ENCODE data around the gene DHRS7B.

DHRS7B gene

GRCh38 chr17:21165922-21166594 is 39.3 kb downstream of the DHRS7B start:
- Histone ChIP-seq H3K27ac (ENCODE audit: low read depth in 2 of 2, low read length in 2 of 2) (no peak overlapping the region), H3K4me1 (ENCODE audit: control insufficient read depth in 2 of 2, insufficient read depth in 2 of 2, low read length in 2 of 2) (peaks cover 2 to 6% of the 10 kb centered on the region in 2 donors), H3K9me3 (ENCODE audit: control insufficient read depth in 2 of 2, low read length in 2 of 2) (no peaks in the 10 kb centered on the region), H3K4me3 (ENCODE audit: low read length in 2 of 2) (no peak overlapping the region), H3K9ac (ENCODE audit: low read depth in 1 of 2, low read length in 2 of 2) (no peak overlapping the region), H3K36me3 (ENCODE audit: control insufficient read depth in 2 of 2, insufficient read depth in 2 of 2, low read length in 2 of 2) (peaks cover 0 to 2% of the 10 kb centered on the region in 2 donors), H3K27me3 (ENCODE audit: control insufficient read depth in 2 of 2, insufficient read depth in 2 of 2, low read length in 2 of 2) (no peaks in the 10 kb centered on the region)

- Histone ChIP-seq H3K4me3 (ENCODE audit: low read length in 2 of 2) (no peak overlapping the region), H3K27me3 (ENCODE audit: control insufficient read depth in 2 of 2, insufficient read depth in 2 of 2, low read length in 2 of 2) (no peaks in the 10 kb centered on the region), H3K27ac (ENCODE audit: low read depth in 2 of 2, low read length in 2 of 2) (no peak overlapping the region), H3K36me3 (ENCODE audit: control insufficient read depth in 2 of 2, insufficient read depth in 2 of 2, low read length in 2 of 2) (peaks cover 0 to 2% of the 10 kb centered on the region in 2 donors), H3K9ac (ENCODE audit: low read depth in 1 of 2, low read length in 2 of 2) (no peak overlapping the region), H3K9me3 (ENCODE audit: control insufficient read depth in 2 of 2, low read length in 2 of 2) (no peaks in the 10 kb centered on the region), H3K4me1 (ENCODE audit: control insufficient read depth in 2 of 2, insufficient read depth in 2 of 2, low read length in 2 of 2) (peaks cover 2 to 8% of the 10 kb centered on the region in 2 donors)
Measured at GRCh38 chr17:21166595-21167210, 39.9 kb downstream of the DHRS7B start.

- Histone ChIP-seq H3K4me1 (ENCODE audit: control insufficient read depth in 2 of 2, insufficient read depth in 2 of 2, low read length in 2 of 2) (peaks cover 2 to 8% of the 10 kb centered on the region in 2 donors), H3K9ac (ENCODE audit: low read depth in 1 of 2, low read length in 2 of 2) (no peak overlapping the region), H3K9me3 (ENCODE audit: control insufficient read depth in 2 of 2, low read length in 2 of 2) (no peaks in the 10 kb centered on the region), H3K27ac (ENCODE audit: low read depth in 2 of 2, low read length in 2 of 2) (no peak overlapping the region), H3K4me3 (ENCODE audit: low read length in 2 of 2) (no peak overlapping the region), H3K36me3 (ENCODE audit: control insufficient read depth in 2 of 2, insufficient read depth in 2 of 2, low read length in 2 of 2) (peaks cover 0 to 2% of the 10 kb centered on the region in 2 donors), H3K27me3 (ENCODE audit: control insufficient read depth in 2 of 2, insufficient read depth in 2 of 2, low read length in 2 of 2) (no peaks in the 10 kb centered on the region)
Measured at GRCh38 chr17:21167303-21167702, 40.5 kb downstream of the DHRS7B start.

GRCh38 chr17:21168555-21168865 is 41.7 kb downstream of the DHRS7B start:
- Histone ChIP-seq H3K4me3 (ENCODE audit: low read length in 2 of 2) (no peak overlapping the region), H3K9me3 (ENCODE audit: control insufficient read depth in 2 of 2, low read length in 2 of 2) (no peaks in the 10 kb centered on the region), H3K36me3 (ENCODE audit: control insufficient read depth in 2 of 2, insufficient read depth in 2 of 2, low read length in 2 of 2) (peaks cover 8 to 11% of the 10 kb centered on the region in 2 donors), H3K4me1 (ENCODE audit: control insufficient read depth in 2 of 2, insufficient read depth in 2 of 2, low read length in 2 of 2) (peaks cover 2 to 8% of the 10 kb centered on the region in 2 donors), H3K9ac (ENCODE audit: low read depth in 1 of 2, low read length in 2 of 2) (no peak overlapping the region), H3K27ac (ENCODE audit: low read depth in 2 of 2, low read length in 2 of 2) (no peak overlapping the region), H3K27me3 (ENCODE audit: control insufficient read depth in 2 of 2, insufficient read depth in 2 of 2, low read length in 2 of 2) (no peaks in the 10 kb centered on the region)

GRCh38 chr17:21169496-21169895 is 42.7 kb downstream of the DHRS7B start:
- H3K27me3 ChIP-seq (ENCODE audit: control insufficient read depth in 2 of 2, insufficient read depth in 2 of 2, low read length in 2 of 2): no peaks in the 10 kb centered on the region
- no peaks in the 10 kb centered on the region for H3K9me3 ChIP-seq (ENCODE audit: control insufficient read depth in 2 of 2, low read length in 2 of 2)
- no peak overlapping the region for H3K27ac ChIP-seq (ENCODE audit: low read depth in 2 of 2, low read length in 2 of 2)
- peaks cover 2 to 8% of the 10 kb centered on the region in 2 donors for H3K4me1 ChIP-seq (ENCODE audit: control insufficient read depth in 2 of 2, insufficient read depth in 2 of 2, low read length in 2 of 2)
- H3K36me3 ChIP-seq (ENCODE audit: control insufficient read depth in 2 of 2, insufficient read depth in 2 of 2, low read length in 2 of 2): peaks cover 13 to 18% of the 10 kb centered on the region in 2 donors
- H3K4me3 ChIP-seq (ENCODE audit: low read length in 2 of 2): no peak overlapping the region
- no peak overlapping the region for H3K9ac ChIP-seq (ENCODE audit: low read depth in 1 of 2, low read length in 2 of 2)

GRCh38 chr17:21170809-21171208 is 44.0 kb downstream of the DHRS7B start:
- Histone ChIP-seq H3K36me3 (ENCODE audit: control insufficient read depth in 2 of 2, insufficient read depth in 2 of 2, low read length in 2 of 2) (peaks cover 13 to 18% of the 10 kb centered on the region in 2 donors), H3K9me3 (ENCODE audit: control insufficient read depth in 2 of 2, low read length in 2 of 2) (no peaks in the 10 kb centered on the region), H3K27me3 (ENCODE audit: control insufficient read depth in 2 of 2, insufficient read depth in 2 of 2, low read length in 2 of 2) (no peaks in the 10 kb centered on the region), H3K4me1 (ENCODE audit: control insufficient read depth in 2 of 2, insufficient read depth in 2 of 2, low read length in 2 of 2) (peaks cover 2 to 8% of the 10 kb centered on the region in 2 donors), H3K9ac (ENCODE audit: low read depth in 1 of 2, low read length in 2 of 2) (no peak overlapping the region), H3K4me3 (ENCODE audit: low read length in 2 of 2) (no peak overlapping the region), H3K27ac (ENCODE audit: low read depth in 2 of 2, low read length in 2 of 2) (peak overlapping the region in 1 of 2 donors; percentile 2)

- H3K27ac ChIP-seq (ENCODE audit: low read depth in 2 of 2, low read length in 2 of 2): peak overlapping the region in 1 of 2 donors; percentile 2
- H3K4me3 ChIP-seq (ENCODE audit: low read length in 2 of 2): no peak overlapping the region
- H3K27me3 ChIP-seq (ENCODE audit: control insufficient read depth in 2 of 2, insufficient read depth in 2 of 2, low read length in 2 of 2): no peaks in the 10 kb centered on the region
- peaks cover under 1 to 4% of the 10 kb centered on the region in 2 donors for H3K4me1 ChIP-seq (ENCODE audit: control insufficient read depth in 2 of 2, insufficient read depth in 2 of 2, low read length in 2 of 2)
- H3K36me3 ChIP-seq (ENCODE audit: control insufficient read depth in 2 of 2, insufficient read depth in 2 of 2, low read length in 2 of 2): peaks cover 13 to 18% of the 10 kb centered on the region in 2 donors
- H3K9me3 ChIP-seq (ENCODE audit: control insufficient read depth in 2 of 2, low read length in 2 of 2): no peaks in the 10 kb centered on the region
- H3K9ac ChIP-seq (ENCODE audit: low read depth in 1 of 2, low read length in 2 of 2): no peak overlapping the region
Measured at GRCh38 chr17:21171309-21171922, 44.7 kb downstream of the DHRS7B start.

- H3K36me3 ChIP-seq (ENCODE audit: control insufficient read depth in 2 of 2, insufficient read depth in 2 of 2, low read length in 2 of 2): peaks cover 13 to 16% of the 10 kb centered on the region in 2 donors
- H3K27me3 ChIP-seq (ENCODE audit: control insufficient read depth in 2 of 2, insufficient read depth in 2 of 2, low read length in 2 of 2): no peaks in the 10 kb centered on the region
- no peak overlapping the region for H3K9ac ChIP-seq (ENCODE audit: low read depth in 1 of 2, low read length in 2 of 2)
- no peaks in the 10 kb centered on the region for H3K9me3 ChIP-seq (ENCODE audit: control insufficient read depth in 2 of 2, low read length in 2 of 2)
- no peak overlapping the region for H3K4me3 ChIP-seq (ENCODE audit: low read length in 2 of 2)
- H3K4me1 ChIP-seq (ENCODE audit: control insufficient read depth in 2 of 2, insufficient read depth in 2 of 2, low read length in 2 of 2): peaks cover 0 to 4% of the 10 kb centered on the region in 2 donors
- no peak overlapping the region for H3K27ac ChIP-seq (ENCODE audit: low read depth in 2 of 2, low read length in 2 of 2)
Measured at GRCh38 chr17:21171970-21172510, 45.3 kb downstream of the DHRS7B start.

GRCh38 chr17:21172846-21173245 is 46.1 kb downstream of the DHRS7B start:
- peaks cover 13 to 16% of the 10 kb centered on the region in 2 donors for H3K36me3 ChIP-seq (ENCODE audit: control insufficient read depth in 2 of 2, insufficient read depth in 2 of 2, low read length in 2 of 2)
- no peak overlapping the region for H3K9ac ChIP-seq (ENCODE audit: low read depth in 1 of 2, low read length in 2 of 2)
- no peaks in the 10 kb centered on the region for H3K27me3 ChIP-seq (ENCODE audit: control insufficient read depth in 2 of 2, insufficient read depth in 2 of 2, low read length in 2 of 2)
- peaks cover 0 to 4% of the 10 kb centered on the region in 2 donors for H3K4me1 ChIP-seq (ENCODE audit: control insufficient read depth in 2 of 2, insufficient read depth in 2 of 2, low read length in 2 of 2)
- H3K4me3 ChIP-seq (ENCODE audit: low read length in 2 of 2): no peak overlapping the region
- H3K27ac ChIP-seq (ENCODE audit: low read depth in 2 of 2, low read length in 2 of 2): no peak overlapping the region
- H3K9me3 ChIP-seq (ENCODE audit: control insufficient read depth in 2 of 2, low read length in 2 of 2): no peaks in the 10 kb centered on the region

GRCh38 chr17:21173543-21173942 is 46.8 kb downstream of the DHRS7B start:
- Histone ChIP-seq H3K27ac (ENCODE audit: low read depth in 2 of 2, low read length in 2 of 2) (no peak overlapping the region), H3K9ac (ENCODE audit: low read depth in 1 of 2, low read length in 2 of 2) (no peak overlapping the region), H3K4me1 (ENCODE audit: control insufficient read depth in 2 of 2, insufficient read depth in 2 of 2, low read length in 2 of 2) (peaks cover 0 to 4% of the 10 kb centered on the region in 2 donors), H3K36me3 (ENCODE audit: control insufficient read depth in 2 of 2, insufficient read depth in 2 of 2, low read length in 2 of 2) (peaks cover 13 to 16% of the 10 kb centered on the region in 2 donors), H3K4me3 (ENCODE audit: low read length in 2 of 2) (no peak overlapping the region), H3K9me3 (ENCODE audit: control insufficient read depth in 2 of 2, low read length in 2 of 2) (no peaks in the 10 kb centered on the region), H3K27me3 (ENCODE audit: control insufficient read depth in 2 of 2, insufficient read depth in 2 of 2, low read length in 2 of 2) (no peaks in the 10 kb centered on the region)

All from mucosa of rectum (tissue), 2 donors.